Eye (tissue), 1 donor: ENCODE measurements around the gene GFY.
"Not testable (repeated sequence)": the region's sequence is repeated elsewhere in the genome, so short reads cannot be mapped to it uniquely, and the experiment has no call there.

Experiments
- DNase-seq: peaks from one replicate; pipeline ENCODE4 v3.0.0-alpha.2; 2015

Gene GFY

DNA sequence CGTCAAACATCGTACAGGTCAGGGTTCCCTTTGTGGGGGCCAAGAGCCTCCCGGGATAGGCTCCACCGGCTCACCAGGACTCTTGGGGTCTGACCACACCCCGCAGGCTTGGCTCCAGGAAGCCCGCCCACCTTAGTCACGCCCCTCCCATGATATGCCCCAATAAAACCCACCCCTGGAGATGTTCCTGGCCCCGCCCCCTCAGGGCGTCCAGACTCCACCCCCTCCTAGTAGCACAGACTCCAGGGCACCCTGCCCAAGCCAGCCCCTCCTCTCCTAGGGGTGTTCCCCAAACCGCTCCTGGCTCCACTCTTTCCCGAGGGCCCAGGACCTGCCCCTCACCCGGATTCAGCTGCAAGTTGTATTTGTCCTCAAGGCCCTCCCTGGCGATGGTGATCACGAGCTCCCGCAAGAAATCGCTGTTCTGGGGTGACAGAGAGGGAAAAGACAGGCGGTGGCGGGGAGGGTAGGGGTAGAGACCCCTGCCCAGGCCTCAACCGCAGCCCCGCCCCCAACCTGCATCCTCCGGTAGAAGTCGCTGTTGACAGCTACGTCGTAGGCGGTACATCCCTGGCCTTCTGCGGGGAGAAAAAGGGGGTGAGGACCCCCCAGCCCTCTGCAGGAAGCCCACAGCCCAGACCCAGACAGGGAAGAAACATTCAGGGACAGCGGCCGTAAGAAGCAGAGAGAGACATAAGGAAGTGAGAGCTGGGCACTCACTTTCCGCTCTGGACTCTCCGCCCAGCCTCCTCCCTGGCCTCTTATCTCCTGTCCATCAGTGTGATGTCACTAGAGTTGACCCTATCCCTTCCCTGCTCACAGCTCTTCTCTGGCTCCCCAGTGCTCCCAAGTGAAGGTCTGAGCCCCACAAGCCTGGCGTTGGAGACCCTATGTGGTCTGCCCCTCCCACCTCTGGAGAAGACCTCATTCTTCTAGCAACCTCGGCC lies 22.6 kb downstream of the GFY start:
- no peak for DNase-seq

DNA sequence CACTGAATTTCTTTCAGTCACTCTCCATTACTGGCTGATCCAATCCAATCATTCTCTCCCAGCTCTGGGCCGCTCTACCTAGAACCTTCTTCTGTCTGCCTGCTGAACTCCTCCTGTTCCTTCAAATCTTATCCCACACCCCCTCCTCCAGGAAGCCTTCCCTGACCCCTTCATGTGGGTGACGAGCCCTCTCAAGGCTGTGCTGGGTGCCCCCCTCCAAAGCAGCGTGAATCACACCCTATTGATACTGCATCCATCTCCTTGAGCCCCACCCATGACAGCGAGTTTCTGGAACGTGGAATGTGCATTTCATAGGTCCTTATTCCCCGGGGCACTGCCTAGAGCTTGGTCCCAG lies 23.2 kb downstream of the GFY start:
- DNase-seq: no peak

DNA sequence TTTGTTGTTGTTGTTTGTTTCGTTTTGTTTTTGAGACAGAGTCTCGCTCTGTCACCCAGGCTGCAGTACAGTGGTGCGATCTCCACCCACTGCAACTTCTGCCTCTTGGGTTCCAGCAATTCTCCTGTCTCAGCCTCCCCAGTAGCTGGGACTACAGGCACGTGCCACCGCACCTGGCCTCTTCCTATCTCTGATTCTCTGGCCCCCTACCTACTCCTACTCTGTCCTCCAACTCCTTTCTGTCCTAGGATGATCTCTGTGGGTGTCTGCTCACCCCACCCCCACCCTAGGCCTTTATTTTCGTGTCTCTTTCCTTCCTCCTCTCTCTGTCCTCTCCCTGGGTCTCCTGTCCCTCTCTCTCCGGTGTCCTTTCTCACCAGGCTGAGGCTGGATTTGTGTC lies 25.2 kb downstream of the GFY start:
- DNase-seq: no peak

DNA sequence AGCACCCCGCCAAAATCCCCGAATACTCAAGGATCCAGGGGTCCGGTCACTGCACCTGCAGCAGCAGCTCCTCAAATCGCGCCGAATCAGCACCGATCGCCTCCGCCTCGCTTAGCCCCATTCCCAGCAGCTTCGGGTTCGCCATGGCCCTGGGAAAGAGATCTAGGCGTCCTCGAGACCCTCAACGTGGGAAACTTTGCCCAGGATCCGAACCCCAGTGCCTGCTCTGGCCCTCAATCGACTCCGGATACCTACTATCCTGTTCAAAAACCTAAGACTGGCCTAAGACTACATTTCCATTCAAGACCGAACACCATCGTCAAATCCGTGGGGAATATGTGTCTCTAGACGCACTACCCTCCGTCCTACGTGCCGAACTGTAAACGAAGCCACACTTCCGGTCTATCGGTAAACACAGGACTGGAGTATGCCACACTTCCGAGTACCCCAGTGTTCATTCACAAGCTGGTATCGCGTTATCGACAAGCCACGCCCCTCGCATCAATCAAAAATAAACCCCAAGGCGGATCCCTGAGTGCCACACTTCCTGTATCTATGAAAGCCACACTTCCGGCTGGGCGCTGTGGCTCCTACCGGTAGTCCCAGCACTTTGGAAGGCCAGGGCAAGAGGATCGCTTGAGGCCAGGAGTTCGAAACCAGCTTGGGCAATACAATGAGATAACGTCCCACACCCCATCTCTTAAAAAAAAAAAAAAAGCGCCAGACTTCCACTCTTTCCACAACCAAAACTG lies 26.4 kb downstream of the GFY start, which contains the start of gene PIH1D1:
Gene PIH1D1, minus strand, starts transcription at position 385 of the 752 bp plus-strand sequence. Its CDS starts 240 bp downstream, at position 145.
- DNase-seq: peak; percentile 100

DNA sequence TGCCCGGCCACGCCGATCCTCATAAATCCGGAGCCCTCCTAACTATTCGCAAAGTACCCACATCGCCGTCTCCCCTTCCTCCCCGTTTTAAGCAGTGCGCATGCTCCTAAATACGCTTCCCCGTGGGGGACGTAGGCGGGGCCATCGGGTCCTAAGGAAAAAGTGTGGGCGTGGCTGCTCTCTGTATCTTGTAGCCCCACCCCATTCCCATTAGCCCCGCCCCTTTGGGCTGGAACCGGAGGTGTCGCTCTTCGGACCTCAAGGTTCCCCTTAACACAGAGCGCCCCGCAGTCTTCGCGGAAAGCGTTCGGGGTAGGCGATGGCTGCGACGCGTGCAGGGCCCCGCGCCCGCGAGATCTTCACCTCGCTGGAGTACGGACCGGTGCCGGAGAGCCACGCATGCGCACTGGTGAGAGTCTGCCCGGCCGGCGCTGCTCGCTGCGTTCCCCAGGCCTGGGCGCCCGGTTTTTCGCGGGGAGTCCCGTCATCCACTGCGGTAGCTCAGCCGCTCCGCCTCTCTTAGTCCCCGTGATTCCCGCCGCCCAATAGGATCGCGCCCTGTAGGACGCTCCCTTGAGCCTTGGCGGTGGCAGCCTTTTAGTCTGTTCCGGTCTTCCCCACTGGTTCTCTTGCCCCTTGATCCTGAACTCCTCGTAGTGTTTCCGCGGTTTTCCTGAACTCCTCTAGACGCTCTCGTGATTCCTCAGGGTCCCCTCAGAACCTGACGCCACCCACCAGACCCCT lies 28.0 kb downstream of the GFY start, which contains the start of gene ALDH16A1:
Gene ALDH16A1, plus strand, starts transcription at position 213 of the 744 bp plus-strand sequence. Its CDS starts 107 bp downstream, at position 320.
- peak; percentile 100 for DNase-seq

DNA sequence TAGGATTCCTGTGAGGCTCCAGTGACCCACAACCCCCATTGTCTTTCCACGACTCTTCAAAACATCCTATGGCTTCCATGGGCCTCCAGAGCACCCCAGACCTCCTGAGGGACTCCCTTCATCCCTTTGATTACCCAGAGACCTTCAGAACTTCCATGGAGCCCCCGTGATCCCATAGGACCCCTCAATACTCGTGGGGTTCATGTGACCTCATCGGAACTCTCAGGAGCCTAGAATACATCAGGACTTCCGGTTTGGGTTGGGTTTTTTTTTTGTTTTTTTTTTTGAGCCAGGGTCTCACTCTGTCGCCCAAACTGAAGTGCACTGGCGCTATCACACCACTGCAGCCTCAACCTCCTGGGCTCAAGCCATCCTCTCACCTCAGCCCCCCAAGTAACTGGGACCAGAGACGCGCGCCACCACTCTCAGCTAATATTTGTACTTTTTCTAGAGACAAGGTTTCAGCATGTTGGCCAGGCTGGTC lies 28.6 kb downstream of the GFY start:
- DNase-seq: no peak

DNA sequence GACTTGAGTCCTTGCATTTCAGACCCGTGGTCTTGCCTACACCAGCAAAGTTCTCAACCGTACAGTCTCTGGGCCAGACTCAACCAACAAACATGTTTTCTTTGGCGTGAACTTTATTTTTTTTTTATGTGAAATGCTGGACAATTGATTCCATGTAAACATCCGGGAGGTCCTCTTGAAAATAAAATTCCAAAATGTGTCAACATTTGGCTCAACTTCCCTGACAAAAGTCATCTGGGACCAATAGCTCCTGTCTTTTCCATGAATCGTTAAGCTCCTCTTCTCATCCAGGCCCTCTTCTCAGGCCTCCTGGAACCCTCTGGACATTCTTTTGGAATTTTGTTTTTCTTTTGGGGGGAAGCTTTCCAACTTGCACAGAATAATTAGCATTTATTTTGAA lies 30.6 kb downstream of the GFY start:
- no peak for DNase-seq

DNA sequence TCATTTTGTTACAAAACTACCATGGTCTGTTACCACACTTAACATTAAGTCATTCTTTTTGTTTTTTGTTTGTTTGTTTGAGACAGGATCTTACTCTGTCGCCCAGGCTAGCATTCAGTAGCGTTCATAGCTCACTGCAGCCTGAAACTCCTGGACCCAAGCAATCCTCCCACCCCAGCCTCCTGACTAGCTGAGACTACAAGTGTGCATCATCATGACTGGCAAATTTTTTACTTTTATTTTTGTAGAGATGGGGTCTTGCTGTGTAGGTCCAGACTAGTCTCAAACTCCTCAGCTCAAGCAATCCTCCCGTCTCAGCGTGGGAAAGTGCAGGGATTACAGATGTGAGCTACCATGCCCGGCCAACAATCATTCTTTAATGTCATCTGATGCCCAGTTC lies 31.1 kb downstream of the GFY start:
- DNase-seq: no peak

DNA sequence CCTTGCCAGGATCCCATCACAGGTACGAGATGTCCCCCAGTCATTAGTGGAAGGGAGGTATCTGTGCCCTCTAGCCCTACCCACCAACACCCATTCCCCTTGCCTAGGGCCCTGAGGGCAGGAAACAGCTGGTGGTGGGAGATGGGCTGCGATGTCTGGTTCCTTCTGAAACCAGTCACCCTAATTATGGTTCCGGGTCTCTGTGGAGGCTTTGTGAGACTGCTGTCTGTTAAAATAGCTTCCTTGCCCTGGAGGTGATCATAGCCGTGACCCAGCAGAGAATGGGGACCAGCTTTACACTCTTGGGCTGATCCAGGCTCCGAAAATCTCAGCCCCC lies 33.3 kb downstream of the GFY start:
- DNase-seq: no peak

DNA sequence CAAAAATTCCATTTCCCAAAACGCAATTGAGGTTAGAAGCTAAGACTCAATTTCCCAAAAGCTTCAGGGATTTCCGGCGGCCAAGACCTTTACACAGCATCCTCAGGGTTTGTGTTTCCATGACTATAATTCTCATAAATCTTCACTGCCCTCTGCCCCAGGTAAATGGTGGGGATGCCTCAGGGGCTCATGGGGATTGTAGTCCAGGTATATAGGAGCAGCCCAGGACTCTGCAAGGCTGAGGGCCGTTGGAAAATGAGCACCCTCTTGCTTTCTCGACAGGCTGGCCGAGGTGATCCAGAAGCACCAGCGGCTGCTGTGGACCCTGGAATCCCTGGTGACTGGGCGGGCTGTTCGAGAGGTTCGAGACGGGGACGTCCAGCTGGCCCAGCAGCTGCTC lies 34.2 kb downstream of the GFY start:
- no peak for DNase-seq

DNA sequence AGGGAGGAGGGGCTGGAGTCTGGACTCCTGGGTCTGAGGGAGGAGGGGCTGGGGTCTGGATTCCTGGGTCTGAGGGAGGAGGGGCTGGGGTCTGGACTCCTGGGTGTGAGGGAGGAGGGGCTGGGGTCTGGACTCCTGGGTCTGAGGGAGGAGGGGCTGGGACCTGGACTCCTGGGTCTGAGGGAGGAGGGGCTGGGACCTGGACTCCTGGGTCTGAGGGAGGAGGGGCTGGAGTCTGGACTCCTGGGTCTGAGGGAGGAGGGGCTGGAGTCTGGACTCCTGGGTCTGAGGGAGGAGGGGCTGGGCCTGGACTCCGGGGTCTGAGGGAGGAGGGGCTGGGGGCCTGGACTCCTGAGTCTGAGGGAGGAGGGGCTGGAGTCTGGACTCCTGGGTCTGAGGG lies 35.9 kb downstream of the GFY start:
- DNase-seq: not testable (repeated sequence)

DNA sequence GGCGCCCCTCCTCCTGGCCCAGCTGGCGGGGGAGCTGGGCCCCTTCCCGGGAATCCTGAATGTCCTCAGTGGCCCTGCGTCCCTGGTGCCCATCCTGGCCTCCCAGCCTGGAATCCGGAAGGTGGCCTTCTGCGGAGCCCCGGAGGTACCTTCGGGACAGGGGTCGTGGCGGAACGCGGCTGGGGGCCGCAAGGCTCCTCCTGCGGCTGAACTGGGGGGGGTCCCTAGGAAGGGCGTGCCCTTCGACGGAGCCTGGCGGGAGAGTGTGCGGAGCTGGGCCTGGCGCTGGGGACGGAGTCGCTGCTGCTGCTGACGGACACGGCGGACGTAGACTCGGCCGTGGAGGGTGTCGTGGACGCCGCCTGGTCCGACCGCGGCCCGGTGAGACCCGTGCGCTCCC lies 36.5 kb downstream of the GFY start:
- DNase-seq: no peak

DNA sequence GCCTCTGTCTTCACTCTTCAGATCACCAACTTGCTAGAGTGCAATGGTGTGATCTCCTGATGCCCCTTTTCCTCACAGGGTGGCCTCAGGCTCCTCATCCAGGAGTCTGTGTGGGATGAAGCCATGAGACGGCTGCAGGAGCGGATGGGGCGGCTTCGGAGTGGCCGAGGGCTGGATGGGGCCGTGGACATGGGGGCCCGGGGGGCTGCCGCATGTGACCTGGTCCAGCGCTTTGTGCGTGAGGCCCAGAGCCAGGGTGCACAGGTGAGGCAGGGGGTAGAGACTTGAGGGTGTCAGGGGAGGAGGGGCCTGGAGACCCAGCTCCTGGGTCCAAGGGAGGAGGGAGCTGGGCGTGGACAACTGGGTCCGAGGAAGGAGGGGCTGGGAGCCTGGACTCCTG lies 37.3 kb downstream of the GFY start:
- DNase-seq: no peak

DNA sequence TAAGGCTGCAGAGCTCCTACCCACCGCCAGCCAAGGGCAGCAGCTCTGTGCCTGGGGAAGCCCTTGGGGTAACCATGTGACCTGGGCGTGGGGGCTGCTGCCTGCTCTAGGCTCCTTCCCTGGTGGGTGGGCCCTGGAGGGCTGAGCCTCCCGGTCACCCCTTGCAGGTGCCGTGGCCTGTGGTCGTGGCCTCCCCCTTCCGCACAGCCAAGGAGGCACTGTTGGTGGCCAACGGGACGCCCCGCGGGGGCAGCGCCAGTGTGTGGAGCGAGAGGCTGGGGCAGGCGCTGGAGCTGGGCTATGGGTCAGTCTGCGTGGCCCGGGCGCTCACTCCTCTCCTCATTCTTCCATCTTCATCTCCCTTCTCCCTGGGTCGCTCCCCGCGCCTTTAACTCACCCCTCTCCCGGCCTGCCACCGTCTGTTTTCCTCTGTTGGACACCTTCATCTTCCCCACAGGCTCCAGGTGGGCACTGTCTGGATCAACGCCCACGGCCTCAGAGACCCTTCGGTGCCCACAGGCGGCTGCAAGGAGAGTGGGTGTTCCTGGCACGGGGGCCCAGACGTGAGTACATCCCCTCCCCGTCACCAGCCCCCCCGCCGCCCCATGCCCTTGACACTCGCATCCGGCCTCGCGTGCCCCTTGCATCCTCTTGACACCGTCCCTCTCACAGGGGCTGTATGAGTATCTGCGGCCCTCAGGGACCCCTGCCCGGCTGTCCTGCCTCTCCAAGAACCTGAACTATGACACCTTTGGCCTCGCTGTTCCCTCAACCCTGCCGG lies 39.0 kb downstream of the GFY start:
- DNase-seq: no peak

DNA sequence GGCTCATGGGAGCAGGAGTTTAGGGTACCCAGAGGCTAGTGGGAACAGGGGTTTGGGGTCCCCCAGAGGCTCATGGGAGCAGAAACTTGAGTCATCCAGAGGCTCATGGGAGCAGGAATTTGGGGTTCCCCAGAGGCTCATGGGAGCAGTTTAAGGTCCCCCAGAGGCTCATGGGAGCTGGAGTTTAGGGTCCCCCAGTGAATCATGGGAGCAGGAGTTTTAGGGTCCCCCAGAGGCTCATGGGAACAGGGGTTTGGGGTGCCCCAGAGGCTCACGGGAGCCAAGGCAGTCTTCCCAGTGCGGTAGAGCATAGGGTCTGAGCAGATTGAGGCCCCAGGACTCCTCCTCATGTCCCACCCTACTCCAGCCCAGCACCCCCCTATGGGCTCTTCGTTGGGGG lies 40.2 kb downstream of the GFY start:
- DNase-seq: no peak

DNA sequence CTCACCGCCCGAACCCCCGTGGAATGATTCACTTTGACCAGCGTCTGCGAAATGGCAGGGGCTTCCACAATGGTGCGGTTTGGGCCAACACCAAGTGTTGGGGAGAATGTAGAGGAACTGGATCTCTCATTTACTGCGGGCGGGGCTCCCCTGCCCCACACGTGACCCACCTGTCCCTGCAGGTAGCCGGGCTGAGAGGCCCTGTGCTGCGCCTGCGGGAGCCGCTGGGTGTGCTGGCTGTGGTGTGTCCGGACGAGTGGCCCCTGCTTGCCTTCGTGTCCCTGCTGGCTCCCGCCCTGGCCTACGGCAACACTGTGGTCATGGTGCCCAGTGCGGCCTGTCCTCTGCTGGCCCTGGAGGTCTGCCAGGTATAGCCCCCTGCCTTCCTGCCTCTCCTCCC lies 43.0 kb downstream of the GFY start:
- DNase-seq: no peak

DNA sequence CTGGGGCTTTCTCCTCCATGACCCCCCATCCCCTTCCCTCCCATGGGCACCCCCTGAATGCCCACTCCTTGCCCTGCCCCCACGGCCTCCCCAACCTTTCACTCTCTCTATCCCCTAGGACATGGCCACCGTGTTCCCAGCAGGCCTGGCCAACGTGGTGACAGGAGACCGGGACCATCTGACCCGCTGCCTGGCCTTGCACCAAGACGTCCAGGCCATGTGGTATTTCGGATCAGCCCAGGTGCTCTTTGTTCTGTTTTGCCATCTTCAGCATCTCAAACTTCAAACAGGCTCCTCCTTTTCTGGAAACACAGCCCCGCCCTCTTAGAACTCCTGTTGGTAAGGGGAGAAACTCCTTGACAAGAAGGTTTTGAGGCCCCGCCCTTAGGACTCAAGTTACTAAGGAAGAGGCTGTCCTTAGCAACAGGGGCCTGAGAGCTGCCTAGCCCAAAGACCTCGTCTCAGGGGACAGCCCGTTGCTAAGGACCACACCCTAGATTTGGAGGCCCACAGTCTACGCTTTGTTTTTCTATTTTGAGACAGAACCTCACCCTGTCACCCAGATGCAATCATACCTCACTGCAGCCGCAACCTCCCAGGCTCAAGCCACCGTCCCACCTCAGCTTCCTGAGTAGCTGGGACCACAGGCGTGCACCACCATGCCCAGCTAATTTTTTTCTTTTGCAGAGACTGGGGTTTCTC lies 43.7 kb downstream of the GFY start:
- DNase-seq: peak; percentile 48

DNA sequence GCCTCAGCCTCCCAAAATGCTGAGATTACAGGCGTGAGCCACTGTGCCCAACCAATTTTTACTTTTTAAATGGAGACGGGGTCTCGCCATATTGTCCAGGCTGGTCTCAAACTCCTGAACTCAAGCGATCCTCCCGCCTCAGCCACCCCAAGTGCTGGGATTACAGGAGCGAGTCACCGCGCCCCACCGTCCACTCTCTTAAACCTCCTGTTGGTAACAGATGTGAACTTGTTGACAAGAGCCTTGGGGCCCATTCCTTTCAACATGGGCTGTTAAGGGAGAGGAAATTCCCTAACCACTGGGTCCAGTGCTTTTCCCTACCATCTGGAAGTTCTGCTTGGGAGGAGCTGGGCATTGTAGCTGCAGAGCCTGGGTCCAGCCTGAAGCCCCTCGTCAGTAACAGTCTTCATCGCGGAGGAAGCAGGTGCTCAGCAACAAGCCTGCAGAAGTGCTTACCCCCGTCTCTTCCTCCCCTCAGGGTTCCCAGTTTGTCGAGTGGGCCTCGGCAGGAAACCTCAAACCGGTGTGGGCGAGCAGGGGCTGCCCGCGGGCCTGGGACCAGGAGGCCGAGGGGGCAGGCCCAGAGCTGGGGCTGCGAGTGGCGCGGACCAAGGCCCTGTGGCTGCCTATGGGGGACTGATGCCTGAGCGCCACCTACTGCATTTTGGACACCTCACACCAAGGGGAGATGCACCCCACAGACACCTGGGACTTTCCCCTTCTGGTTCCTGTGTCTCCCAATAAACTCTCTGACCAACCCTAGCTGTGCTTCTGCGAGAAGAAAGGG lies 44.8 kb downstream of the GFY start:
- DNase-seq: no peak

DNA sequence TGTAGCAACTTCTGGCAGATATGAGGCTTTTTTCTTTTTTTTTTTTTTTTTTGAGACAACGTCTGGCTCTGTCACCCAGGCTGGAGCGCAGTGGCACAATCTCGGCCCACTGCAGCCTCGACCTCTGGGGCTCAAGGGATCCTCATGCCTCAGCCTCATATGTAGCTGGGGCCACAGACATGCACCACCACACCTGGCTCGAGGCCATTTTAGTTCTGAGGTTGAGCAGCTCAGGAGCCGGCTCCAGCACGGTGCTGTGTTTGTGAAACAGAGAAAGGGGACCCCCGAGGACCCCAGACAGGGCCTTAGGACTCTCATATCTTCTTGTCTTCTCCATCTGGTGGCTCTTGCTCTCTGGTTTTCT lies 45.4 kb downstream of the GFY start:
- no peak for DNase-seq

DNA sequence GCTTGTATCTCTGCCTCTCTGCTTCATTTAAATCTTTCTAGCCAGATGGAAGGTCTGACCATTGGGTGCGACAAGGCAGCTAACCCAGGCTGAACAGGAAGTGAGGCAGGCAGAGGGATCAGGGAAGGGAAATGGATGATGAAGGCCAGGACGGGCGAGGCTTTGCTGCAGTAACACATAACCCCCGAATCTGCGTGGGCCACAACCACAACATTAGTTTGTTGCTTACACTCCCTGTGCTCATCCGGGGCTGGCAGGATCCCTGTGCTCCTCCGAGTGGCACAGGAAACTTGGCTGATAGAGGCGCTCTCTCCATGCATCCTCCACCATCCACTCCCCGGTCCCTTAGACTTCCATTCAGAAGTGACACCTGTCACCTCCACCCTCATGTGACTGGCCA lies 47.7 kb downstream of the GFY start:
- no peak for DNase-seq

DNA sequence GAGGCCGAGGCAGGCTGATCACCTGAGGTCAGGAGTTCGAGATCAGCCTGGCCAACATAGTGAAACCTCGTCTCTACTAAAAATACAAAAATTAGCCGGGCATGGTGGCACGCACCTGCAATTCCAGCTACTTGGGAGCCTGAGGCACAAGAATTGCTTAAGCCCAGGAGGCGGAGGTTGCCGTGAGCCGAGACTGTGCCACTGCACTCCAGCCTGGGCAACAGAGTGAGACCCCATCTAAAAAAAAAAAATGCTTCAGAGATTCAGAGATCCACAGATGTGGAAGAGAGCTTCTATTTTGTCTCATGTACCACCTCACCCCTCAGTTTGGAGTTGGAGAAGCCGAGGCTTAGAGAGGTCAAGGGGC lies 48.3 kb downstream of the GFY start:
- DNase-seq: not testable (repeated sequence)
